H1 (cell line): ENCODE data around the gene ASXL2. TPM values are rescaled to one million over a fixed set of nuclear protein-coding genes. Genes with fewer than 3 reads are reported as not detected.

Experiments
- CTCF ChIA-PET: fragments of 300-600 bp; sonication (Branson Sonifier 250); formaldehyde crosslinking; loops from one replicate; lab custom pipeline; 2021; ENCODE audit not compliant: partially characterized antibody; lab: Charles Lee
- POLR2A ChIA-PET: fragments of 300-600 bp; sonication (Branson Sonifier 250); formaldehyde crosslinking; loops from one replicate; lab custom pipeline; 2021; ENCODE audit warnings: inconsistent platforms; ENCODE audit not compliant: partially characterized antibody; lab: Charles Lee
- DNase-seq, 2 experiments: peaks; one replicate each; pipeline versions ENCODE4 v3.0.0 to v3.0.0-alpha.2; 2010 to 2022; ENCODE audit warnings: low spot score in 2 of 2, low read depth in 1 of 2, mixed read lengths in 1 of 2
- FAIRE-seq: peaks from 2 replicates; lab custom pipeline; 2011; peaks lifted over from hg19 to GRCh38; lab: Jason Lieb, UNC
- H2AFZ ChIP-seq: 2 replicates; pipeline ENCODE4 v1.8.1; 2012; ENCODE audit warnings: low read length, inconsistent platforms
- H2AK5ac ChIP-seq: 2 replicates; pipeline ENCODE4 v1.6.1; 2013; ENCODE audit warnings: low read depth, low read length
- H2BK120ac ChIP-seq: replicated peaks from 2 replicates; pipeline ENCODE3; 2013; ENCODE audit warnings: low read depth, low read length, inconsistent platforms
- H2BK12ac ChIP-seq: 2 replicates; pipeline ENCODE4 v1.6.1; 2013; ENCODE audit warnings: low read depth, low read length
- H2BK15ac ChIP-seq: 2 replicates; pipeline ENCODE4 v1.6.1; 2013; ENCODE audit warnings: low read length
- H2BK20ac ChIP-seq: 2 replicates; pipeline ENCODE4 v1.6.1; 2013; ENCODE audit warnings: low read length
- H2BK5ac ChIP-seq: 2 replicates; pipeline ENCODE4 v1.6.1; 2013; ENCODE audit warnings: low read depth, low read length
- H3K14ac ChIP-seq: 2 replicates; pipeline ENCODE4 v1.6.1; 2013; ENCODE audit warnings: inconsistent platforms; ENCODE audit not compliant: insufficient read length
- H3K18ac ChIP-seq: 2 replicates; pipeline ENCODE4 v1.6.1; 2013; ENCODE audit warnings: low read length; ENCODE audit errors: extremely low read depth
- H3K23ac ChIP-seq: 2 replicates; pipeline ENCODE4 v1.6.1; 2013; ENCODE audit warnings: inconsistent platforms; ENCODE audit not compliant: insufficient read length
- H3K23me2 ChIP-seq: 2 replicates; pipeline ENCODE4 v1.6.1; 2013; ENCODE audit warnings: low read depth, low read length
- H3K27ac ChIP-seq: 2 replicates; pipeline ENCODE4 v1.6.1; 2011; ENCODE audit warnings: low read depth, low read length, inconsistent platforms
- H3K27me3 ChIP-seq, 4 experiments: replicated peaks in 1 of 4; 1 replicate in 1 of 4; 2 replicates in 3 of 4; pipeline versions ENCODE4 v1.6.1 to v1.8.1; 2011 to 2013; ENCODE audit warnings: low read length in 3 of 4, mild to moderate bottlenecking in 3 of 4, inconsistent platforms in 2 of 4, mixed read lengths in 2 of 4, moderate library complexity in 1 of 4; ENCODE audit not compliant: control insufficient read depth in 3 of 4, insufficient read depth in 3 of 4; ENCODE audit errors: extremely low read depth in 1 of 4
- H3K36me3 ChIP-seq, 4 experiments: 2 replicates each; pipeline versions ENCODE4 v1.6.1 to v1.8.1; 2011 to 2013; ENCODE audit warnings: mild to moderate bottlenecking in 4 of 4, low read length in 3 of 4, moderate library complexity in 2 of 4, control low read depth in 1 of 4, inconsistent platforms in 1 of 4; ENCODE audit not compliant: insufficient read depth in 4 of 4, control insufficient read depth in 2 of 4
- H3K4ac ChIP-seq: replicated peaks from 2 replicates; pipeline ENCODE3; 2013; ENCODE audit warnings: low read length, low read depth, mixed read lengths, inconsistent platforms; ENCODE audit not compliant: insufficient read length
- H3K4me1 ChIP-seq, 4 experiments: replicated peaks in 1 of 4; 1 replicate in 1 of 4; 2 replicates in 3 of 4; pipeline versions ENCODE4 v1.6.1 to v1.8.1; 2011 to 2013; ENCODE audit warnings: low read length in 3 of 4, inconsistent platforms in 2 of 4, mixed read lengths in 1 of 4; ENCODE audit not compliant: insufficient read depth in 4 of 4, control insufficient read depth in 3 of 4
- H3K4me2 ChIP-seq, 2 experiments: 2 replicates each; pipeline versions ENCODE4 v1.6.1 to v1.8.1; 2011 to 2013; ENCODE audit warnings: low read depth in 2 of 2, low read length in 2 of 2, control low read depth in 1 of 2, inconsistent platforms in 1 of 2, mild to moderate bottlenecking in 1 of 2; ENCODE audit not compliant: insufficient read depth in 1 of 2
- H3K4me3 ChIP-seq, 4 experiments: fragments of 200-600, 300-600 bp in 1 of 4; sonication (generic), shearing (Covaris generic), sonication (Bioruptor Twin) in 1 of 4; 2 replicates each; pipeline versions ENCODE4 v1.5.1 to v1.8.1; 2011 to 2016; ENCODE audit warnings: low read length in 4 of 4, low read depth in 3 of 4, control low read depth in 2 of 4, inconsistent platforms in 2 of 4, mild to moderate bottlenecking in 2 of 4, mixed read lengths in 1 of 4, moderate library complexity in 1 of 4; ENCODE audit not compliant: insufficient read depth in 2 of 4; ENCODE audit errors: extremely low read depth in 1 of 4
- H3K56ac ChIP-seq: replicated peaks from 2 replicates; pipeline ENCODE3; 2013; ENCODE audit warnings: low read depth, mild to moderate bottlenecking, mixed read lengths, low read length, inconsistent platforms; ENCODE audit not compliant: insufficient read length
- H3K79me1 ChIP-seq: 2 replicates; pipeline ENCODE4 v1.6.1; 2013; ENCODE audit warnings: low read depth, low read length, control low read depth
- H3K79me2 ChIP-seq, 2 experiments: 2 replicates each; pipeline versions ENCODE4 v1.6.1 to v1.8.1; 2012 to 2013; ENCODE audit warnings: low read length in 2 of 2, mild to moderate bottlenecking in 2 of 2, inconsistent platforms in 1 of 2; ENCODE audit not compliant: insufficient read depth in 2 of 2, control insufficient read depth in 1 of 2
- H3K9ac ChIP-seq, 4 experiments: replicated peaks in 1 of 4; 1 replicate in 1 of 4; 2 replicates in 3 of 4; pipeline versions ENCODE4 v1.6.1 to v1.8.1; 2011 to 2013; ENCODE audit warnings: low read depth in 3 of 4, low read length in 3 of 4, control low read depth in 2 of 4, mild to moderate bottlenecking in 2 of 4, moderate library complexity in 2 of 4, inconsistent platforms in 1 of 4; ENCODE audit errors: extremely low read depth in 1 of 4
- H3K9me3 ChIP-seq, 2 experiments: 2 replicates each; pipeline versions ENCODE4 v1.6.1 to v1.8.1; 2012 to 2013; ENCODE audit warnings: mild to moderate bottlenecking in 2 of 2, moderate library complexity in 2 of 2, control low read depth in 1 of 2, inconsistent platforms in 1 of 2, low read depth in 1 of 2, low read length in 1 of 2, mixed read lengths in 1 of 2; ENCODE audit not compliant: insufficient read depth in 2 of 2
- H4K20me1 ChIP-seq, 2 experiments: replicated peaks in 1 of 2; 2 replicates each; pipeline versions ENCODE3 to v1.8.1; 2011 to 2013; ENCODE audit warnings: inconsistent platforms in 2 of 2, low read length in 2 of 2, mild to moderate bottlenecking in 1 of 2; ENCODE audit not compliant: insufficient read depth in 2 of 2, control insufficient read depth in 1 of 2
- H4K5ac ChIP-seq: 2 replicates; pipeline ENCODE4 v1.6.1; 2013; ENCODE audit warnings: low read length, low read depth, mixed read lengths, inconsistent platforms; ENCODE audit not compliant: insufficient read length
- H4K8ac ChIP-seq: 2 replicates; pipeline ENCODE4 v1.8.0; 2013; ENCODE audit warnings: mild to moderate bottlenecking, moderate library complexity, low read length, inconsistent platforms; ENCODE audit not compliant: insufficient read depth; ENCODE audit errors: extremely low read depth
- H4K91ac ChIP-seq: replicated peaks from 2 replicates; pipeline ENCODE3; 2013; ENCODE audit warnings: low read length, mixed read lengths, inconsistent platforms; ENCODE audit not compliant: insufficient read length
- HDAC6 ChIP-seq: IDR thresholded peaks from one replicate; pipeline ENCODE4 v1.7.1; 2012; ENCODE audit warnings: low read depth, mild to moderate bottlenecking, inconsistent platforms, low read length, moderate library complexity
- KDM4A ChIP-seq: IDR thresholded peaks from one replicate; pipeline ENCODE4 v1.7.1; 2012; ENCODE audit warnings: low read depth, mild to moderate bottlenecking, moderate library complexity, low read length, inconsistent platforms; ENCODE audit not compliant: severe bottlenecking
- MAFK ChIP-seq: IDR thresholded peaks from 2 replicates; pipeline ENCODE4 v1.6.1; 2012; ENCODE audit warnings: low read depth, mild to moderate bottlenecking, improper control_type of control experiment, low read length
- RAD21 ChIP-seq, 2 experiments: IDR thresholded peaks in 1 of 2; conservative IDR thresholded peaks in 1 of 2; 2 replicates each; pipeline ENCODE4 v1.6.1; 2011; ENCODE audit warnings: low read depth in 2 of 2, low read length in 2 of 2, improper control_type of control experiment in 1 of 2, inconsistent platforms in 1 of 2, mild to moderate bottlenecking in 1 of 2, moderate library complexity in 1 of 2
- TEAD4 ChIP-seq: IDR thresholded peaks from 2 replicates; pipeline ENCODE4 v1.6.1; 2012; ENCODE audit warnings: low read depth, low read length, inconsistent platforms, mixed read lengths
- WGBS, 2 experiments: shearing (Covaris generic) in 1 of 2; methylation state at CpG; one replicate each; pipeline versions ENCODE4 v1.1.6 to v1.1.7; 2013 to 2015; ENCODE audit warnings: low lambda C conversion rate in 2 of 2, mixed read lengths in 2 of 2, inconsistent platforms in 1 of 2, low coverage in 1 of 2, missing lambda C conversion rate in 1 of 2; ENCODE audit not compliant: insufficient replicate concordance in 2 of 2, insufficient coverage in 1 of 2, insufficient read length in 1 of 2; ENCODE audit errors: extremely low coverage in 1 of 2, missing lambda C conversion rate in 1 of 2; 5-methylcytosine and 5-hydroxymethylcytosine counted together
- polyA plus RNA-seq, 7 experiments: library from polyadenylated mRNA; depleted of rRNA in 3 of 7; stranded (reverse) in 5 of 7; unstranded in 2 of 7; fragments of >200 nt in 5 of 7; fragments of 200-250 nt in 2 of 7; gene quantifications; 1 replicate in 5 of 7; 2 replicates in 1 of 7; 4 replicates in 1 of 7; pipeline versions ENCODE4 v1.2.1 to v1.2.3, GENCODE V29; 2011 to 2013; ENCODE audit warnings: missing spikeins in 2 of 7, mixed read lengths in 2 of 7
- total RNA-seq: library from RNA; stranded (reverse); fragmentation: NEBNext Ultra II Directional; extraction: Animal tissue kit (Norgen Biotek cat#: 25700); gene quantifications from 2 replicates; pipeline ENCODE4 v1.2.1, GENCODE V29; 2021
- TF ChIP-seq, protein P1 (sequence below): IDR thresholded peaks from 2 replicates; pipeline ENCODE4 v1.6.1; 2012; ENCODE audit warnings: low read length, inconsistent platforms

Gene ASXL2
- total and polyA plus RNA-seq, 2 of the 8 experiments (the other 6 are each of a cell fraction or from before 2014, with no cell fraction given) = 7.2 to 41.3 TPM

DNA sequence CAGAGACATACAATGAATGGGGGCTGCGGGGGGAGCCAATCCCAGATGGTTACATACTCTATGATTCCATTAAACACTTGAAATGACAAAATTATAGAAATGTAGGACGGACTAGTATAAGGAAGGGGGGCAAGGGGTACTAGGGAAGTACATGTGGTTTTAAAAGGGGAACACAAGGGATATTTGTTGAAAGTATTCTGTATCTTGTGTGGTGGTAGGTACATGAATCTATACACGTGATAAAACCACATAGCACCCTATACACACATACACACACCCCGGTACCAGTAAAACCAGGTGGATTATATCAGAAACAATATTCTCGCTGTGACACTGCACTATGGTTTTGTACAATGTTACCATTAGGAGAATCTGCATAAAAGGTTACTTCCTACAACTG lies 45.4 kb downstream of the ASXL2 start:
- Histone ChIP-seq H3K4ac (no peak overlapping the region), H3K79me2 (peaks cover 0 to 14% of the 10 kb centered on the region in 2 experiments; a peak in 2 of 4 replicates), H2BK5ac (no peak overlapping the region), H3K4me3 (no peak overlapping the region), H2AFZ (no peak overlapping the region), H3K27ac (no peak overlapping the region), H2BK12ac (no peak overlapping the region), H3K4me2 (no peak overlapping the region), H2AK5ac (no peak overlapping the region), H3K23ac (no peak overlapping the region), H4K5ac (no peak overlapping the region), H3K18ac (no peak overlapping the region), H3K56ac (no peak overlapping the region), H2BK120ac (no peak overlapping the region), H3K27me3 (no peaks in the 10 kb centered on the region), H3K14ac (no peak overlapping the region), H3K9ac (no peak overlapping the region), H4K20me1 (peaks cover 2 to 4% of the 10 kb centered on the region in 2 experiments), H3K9me3 (0 out of 4 replicates have a peak, but pooled peaks cover 0 to 5% of the 10 kb centered on the region in 2 experiments), H3K36me3 (no peaks in the 10 kb centered on the region; a peak in 2 of 8 replicates), H2BK20ac (no peak overlapping the region), H3K4me1 (no peaks in the 10 kb centered on the region), H3K23me2 (no peaks in the 10 kb centered on the region), H3K79me1 (no peaks in the 10 kb centered on the region; the same call in 1 of the 2 replicates), H4K8ac (no peak overlapping the region), H2BK15ac (no peak overlapping the region), H4K91ac (no peak overlapping the region)
- ChIA-PET POLR2A (interaction anchor here (1.1 kb wide), 1 partner anchor 14 kb away, joined by 3 read pairs; no protein-coding TSS in a partner anchor), CTCF (interaction anchor here (0.9 kb wide), 1 partner anchor 19 kb away, joined by 3 read pairs; no protein-coding TSS in a partner anchor)
- WGBS, 2 experiments = 84% methylated on average over 5 of the region's 5 CpGs; no CpG with 5 or more reads in 1 of the 2 experiments
- DNase-seq = no peak
- TF ChIP-seq RAD21 (IDR thresholded peaks at IDR 0.05 in 1 of 2, conservative IDR thresholded peaks at IDR 0.05 in 1 of 2; ENCODE audit: low read depth in 2 of 2, low read length in 2 of 2) = no peak
- TF ChIP-seq, protein P1, sequence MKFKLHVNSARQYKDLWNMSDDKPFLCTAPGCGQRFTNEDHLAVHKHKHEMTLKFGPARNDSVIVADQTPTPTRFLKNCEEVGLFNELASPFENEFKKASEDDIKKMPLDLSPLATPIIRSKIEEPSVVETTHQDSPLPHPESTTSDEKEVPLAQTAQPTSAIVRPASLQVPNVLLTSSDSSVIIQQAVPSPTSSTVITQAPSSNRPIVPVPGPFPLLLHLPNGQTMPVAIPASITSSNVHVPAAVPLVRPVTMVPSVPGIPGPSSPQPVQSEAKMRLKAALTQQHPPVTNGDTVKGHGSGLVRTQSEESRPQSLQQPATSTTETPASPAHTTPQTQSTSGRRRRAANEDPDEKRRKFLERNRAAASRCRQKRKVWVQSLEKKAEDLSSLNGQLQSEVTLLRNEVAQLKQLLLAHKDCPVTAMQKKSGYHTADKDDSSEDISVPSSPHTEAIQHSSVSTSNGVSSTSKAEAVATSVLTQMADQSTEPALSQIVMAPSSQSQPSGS = no peak
- no peak for TF ChIP-seq MAFK
- no peak for TF ChIP-seq KDM4A
- no peak for TF ChIP-seq HDAC6
- no peak for TF ChIP-seq TEAD4
- no peak for FAIRE-seq
